Right forelimb (tissue), 1 donor: ENCODE data around the gene SHF.

Source experiments
- DNase-seq: peaks from one replicate; pipeline ENCODE4 v3.0.0-alpha.2; 2018

Gene SHF

DNA sequence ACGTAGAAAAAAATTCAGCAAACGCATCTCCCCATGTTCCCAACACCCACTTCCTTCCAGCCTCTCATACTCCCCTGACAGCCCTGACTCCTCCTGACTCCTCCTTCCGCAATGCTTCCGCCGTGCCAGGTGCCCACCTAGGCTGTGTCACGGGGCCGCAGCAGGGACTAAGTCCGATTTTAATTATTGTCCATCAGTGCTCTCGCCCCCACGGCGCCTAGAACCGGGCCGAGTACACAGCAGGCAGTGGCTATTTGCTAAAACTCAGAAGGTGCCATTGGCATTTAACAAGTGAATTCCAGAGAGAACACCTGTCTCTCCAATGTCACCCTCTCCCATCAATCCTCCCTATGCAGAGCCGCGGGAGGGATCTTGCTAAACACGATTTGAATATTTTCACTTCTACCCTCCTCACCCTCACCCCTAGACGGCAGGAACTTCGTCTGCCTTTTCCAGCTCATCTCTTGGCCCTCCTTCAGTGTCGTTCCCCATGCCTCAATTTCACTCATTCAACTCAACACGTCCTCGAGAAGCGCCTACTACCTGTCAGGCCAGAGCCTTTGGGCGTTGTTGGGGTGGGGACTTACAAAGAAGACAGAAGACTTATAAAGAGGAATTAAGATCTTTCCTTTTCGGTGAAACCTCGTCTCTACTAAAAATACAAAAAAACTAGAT, 11.5 kb upstream of the SHF start:
- peak; percentile 60 for DNase-seq

DNA sequence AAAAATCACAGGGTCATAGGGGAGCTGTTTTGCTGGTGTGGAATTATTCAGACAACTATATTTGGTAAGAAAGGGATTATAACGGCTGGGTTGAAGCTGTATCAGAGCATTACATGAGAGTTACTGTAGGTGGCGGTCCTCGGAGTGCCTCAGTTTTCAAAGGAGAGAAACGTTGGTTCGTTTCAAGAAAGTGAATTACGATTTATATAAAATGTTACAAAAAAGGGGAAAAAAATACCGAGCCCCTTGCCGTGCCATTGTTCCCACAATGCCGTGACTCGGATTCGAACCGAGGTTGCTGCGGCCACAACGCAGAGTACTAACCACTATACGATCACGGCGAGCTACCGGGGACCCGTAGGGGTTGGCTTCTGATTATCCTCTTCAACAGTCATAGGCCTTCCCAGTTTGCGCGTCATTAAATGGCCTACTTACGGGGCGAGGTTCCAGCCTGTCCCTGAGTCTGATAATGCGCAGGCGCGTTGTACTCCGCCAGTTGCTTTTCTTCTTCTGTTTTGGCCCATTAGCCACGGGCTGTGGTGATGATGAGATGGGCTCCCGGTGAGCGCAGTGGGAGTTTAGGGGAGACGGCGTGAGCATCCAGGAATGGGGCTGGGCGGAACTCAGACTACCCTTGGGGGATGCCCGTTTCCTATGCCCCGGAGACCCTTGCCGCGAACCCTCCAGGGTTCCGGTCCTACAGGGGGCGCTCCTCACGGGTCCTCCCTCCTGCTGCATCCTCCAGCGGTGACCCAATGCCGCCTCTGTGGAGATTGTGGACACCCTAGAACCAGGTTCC, 10.8 kb upstream of the SHF start:
- DNase-seq: peak; percentile 99

DNA sequence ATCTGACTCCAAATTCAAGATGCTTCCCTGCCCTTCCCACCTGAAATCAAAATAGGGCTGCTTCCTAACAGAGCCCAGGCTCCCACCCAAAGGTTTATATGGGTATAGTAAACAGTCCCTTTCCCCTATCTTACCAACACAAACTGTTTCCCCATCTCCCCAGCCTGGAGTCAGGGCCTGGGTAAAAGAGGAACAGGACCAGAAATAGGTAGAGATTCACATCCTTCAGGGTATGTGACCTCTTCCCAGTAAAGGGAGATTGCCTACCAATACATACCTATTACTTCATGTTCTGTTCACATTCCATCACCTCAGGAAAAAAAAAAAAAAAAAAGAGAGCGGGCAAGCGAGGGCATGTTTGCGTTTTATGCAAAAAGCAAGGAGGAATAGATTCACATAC, 9.7 kb upstream of the SHF start:
- no peak for DNase-seq

DNA sequence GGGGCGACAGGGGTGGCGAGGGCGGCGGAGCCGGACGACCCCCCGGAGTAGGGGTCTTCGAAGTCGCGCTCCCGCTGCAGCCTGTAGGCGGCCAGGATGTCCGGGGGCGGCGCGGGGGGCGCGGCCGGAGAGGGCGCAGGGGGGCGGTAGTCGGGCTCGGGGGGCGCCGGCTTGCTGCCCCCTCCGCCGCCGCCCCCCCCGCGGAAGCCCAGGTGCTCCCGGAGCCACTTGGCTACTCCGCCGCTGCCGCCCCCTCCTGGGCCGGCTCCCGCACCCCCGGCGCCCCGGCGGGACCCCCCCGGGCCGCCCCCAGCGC, 230 bp downstream of the SHF start:
- DNase-seq: peak; percentile 67

DNA sequence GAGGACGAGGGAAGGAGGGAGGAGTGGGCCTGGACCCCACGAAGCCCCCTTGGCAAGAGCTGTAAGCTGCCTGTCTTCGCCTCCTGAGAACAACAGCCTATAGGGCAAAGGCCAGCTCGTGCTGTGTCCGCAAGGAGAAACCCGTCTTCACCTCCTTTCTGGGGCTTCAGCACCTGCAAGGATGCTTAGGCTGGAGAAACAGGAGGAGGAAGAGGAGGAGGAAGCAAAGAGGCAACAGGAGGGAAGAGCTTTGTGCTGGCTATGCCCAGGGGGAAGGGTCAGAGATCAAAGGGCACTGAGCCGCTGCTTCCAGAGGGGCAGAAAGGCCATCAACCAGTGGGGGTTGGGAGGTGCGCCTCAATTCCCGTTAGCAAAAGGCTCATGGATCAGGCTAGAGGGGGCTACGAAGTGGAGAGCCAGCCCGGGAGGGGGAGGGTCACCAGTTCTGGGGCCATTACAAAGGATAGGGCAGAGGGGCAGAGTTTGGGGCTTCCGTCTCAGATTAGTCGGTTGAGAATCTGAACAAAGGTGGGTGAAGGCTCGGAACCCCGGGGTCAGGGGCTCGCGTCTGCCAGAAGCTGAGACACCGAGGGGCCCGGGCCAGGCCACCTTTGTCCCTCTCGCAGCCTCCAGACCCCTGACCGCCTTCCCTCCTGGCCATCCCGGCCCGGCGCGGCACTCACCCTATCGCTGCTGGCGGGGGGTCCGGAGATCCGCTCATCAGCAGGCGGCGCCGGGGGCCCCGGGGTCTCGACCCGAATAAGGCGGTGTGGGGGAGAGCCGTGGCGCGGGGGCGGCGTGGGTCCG, 792 bp downstream of the SHF start:
- no peak for DNase-seq

DNA sequence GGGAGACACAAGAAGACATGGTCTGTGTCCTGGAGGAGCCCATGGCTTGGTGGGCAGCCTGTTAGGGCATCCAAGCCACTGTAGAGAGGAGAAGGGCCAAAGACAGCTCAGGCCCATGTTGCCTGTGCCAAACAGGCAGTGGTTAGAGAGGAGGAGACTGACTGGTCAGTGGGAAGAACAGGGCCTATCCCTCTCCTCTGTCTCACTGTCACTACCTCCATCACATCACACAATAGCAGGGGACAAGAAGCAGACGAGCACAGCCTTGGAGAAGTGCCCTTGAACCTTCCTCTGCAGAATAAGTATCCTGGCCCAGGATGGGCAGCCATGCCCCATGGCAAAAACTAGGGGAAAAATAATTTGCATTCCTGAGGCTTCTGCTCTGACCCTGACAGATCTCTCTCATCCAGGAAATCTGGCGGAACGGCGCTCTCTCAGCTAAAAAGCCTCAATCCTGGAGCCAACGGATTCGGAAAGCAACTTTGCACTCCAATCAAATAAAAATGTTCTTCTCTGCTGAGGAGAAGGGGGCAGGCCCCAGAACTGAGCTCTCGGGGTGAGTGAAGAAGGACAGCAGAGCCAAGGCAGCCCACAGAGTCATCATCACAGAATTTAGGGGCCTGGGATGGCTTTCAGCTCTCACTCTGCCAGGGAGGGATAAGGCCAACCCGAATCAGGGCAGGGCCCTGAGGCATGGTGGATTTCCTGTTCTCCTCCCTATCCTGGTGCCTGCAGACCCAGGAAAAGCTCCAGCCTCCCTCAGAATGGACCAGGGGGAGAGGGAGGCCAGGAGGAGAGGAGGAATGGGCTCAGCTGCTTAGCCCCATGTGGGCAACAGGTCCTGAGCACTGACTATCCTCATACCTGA, 1.6 kb downstream of the SHF start:
- no peak for DNase-seq

DNA sequence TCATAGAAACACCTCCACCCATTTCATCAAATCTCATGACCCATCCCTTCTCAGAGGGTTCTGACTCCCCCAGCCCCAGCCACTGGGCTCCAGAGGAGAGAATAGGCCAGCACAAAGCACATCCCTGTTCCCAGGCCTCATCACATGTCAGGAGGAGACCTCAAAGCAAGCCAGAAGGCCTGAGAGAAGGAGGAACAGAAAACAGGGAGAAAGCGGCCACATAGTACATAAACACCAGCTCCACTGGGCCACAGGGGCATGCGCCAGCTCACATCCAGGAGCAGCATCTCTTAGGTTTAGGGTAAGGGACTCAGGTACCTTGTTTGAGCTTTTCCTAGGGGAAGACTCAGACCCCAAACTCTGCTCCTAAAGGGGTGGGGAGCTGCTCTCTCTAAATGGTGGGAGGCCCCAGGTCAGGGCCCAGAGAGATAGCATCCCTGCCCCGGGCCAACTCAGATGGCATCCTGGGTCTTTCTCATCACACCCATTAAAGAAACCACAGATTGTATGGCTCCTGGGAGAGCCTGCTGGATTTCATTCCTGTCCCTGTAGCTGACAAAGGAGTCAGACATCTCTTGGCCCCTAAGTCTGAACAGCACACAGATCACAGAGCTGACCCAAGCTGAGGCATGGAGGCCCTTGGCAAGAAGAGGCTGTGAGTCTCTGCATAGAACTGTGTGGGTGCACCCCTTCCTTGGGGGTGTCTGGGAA, 2.5 kb downstream of the SHF start:
- no peak for DNase-seq

DNA sequence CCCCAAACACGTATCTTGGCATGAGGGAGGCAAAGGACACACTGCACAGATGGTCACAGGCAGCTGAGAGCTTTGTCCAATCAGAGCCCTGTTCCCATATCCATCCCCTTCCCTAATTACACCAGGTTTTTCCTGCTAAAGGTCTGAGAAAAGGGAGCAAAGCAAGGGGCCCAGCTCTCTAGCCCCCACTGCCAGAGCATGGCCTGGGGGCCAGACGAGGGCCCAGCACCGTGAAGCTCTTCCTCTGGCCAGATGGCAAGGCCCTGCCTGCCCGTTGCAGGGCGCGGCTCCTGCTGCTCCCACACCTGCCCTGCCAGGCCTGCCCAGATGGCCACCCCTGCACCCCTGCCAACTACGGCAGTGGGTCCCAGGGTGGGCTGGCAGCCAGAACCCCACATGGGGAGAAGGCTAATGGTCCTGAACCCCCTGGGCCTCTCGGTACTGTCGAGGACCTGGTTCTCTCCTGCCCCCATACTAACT, 3.2 kb downstream of the SHF start:
- DNase-seq: peak; percentile 37

DNA sequence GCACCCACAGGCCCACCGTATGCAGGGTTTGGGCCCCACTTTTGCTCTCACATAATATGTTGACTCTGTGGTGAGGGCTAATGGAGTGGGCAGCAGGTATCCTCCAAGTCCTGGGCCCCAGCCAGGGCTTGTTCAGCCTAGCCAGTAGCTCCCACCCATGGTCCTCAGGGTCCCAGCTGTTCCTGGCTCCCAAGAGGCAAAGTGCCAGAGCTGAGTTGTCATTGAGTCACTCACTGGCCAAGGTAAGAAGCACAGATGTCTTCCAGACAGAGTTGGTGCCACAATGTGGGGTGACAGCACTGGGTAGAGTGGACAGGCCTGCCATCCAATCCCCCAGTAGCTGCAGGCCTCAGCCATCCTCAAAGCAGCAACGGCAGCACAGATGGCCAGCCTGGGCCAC, 4.3 kb downstream of the SHF start:
- DNase-seq: no peak

DNA sequence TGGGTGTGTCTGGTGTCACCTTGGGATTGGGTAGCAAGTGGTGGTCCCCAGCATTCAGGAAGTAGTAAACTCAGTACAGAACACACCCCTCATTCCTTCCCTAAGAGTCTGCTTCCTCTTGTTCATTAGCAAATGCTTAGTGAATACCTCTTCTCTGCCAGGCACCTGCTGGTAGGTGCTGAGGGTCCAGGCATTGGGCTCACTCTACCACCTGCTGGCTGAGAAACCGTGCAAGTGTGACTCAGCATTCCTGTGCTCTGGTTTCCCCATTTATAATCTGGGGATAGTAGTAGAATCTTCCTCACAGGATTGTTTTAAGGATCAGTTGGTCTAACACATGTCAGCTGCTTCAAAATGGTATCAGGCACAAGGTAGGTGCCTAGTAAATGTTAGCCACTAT, 4.8 kb downstream of the SHF start:
- DNase-seq: no peak

DNA sequence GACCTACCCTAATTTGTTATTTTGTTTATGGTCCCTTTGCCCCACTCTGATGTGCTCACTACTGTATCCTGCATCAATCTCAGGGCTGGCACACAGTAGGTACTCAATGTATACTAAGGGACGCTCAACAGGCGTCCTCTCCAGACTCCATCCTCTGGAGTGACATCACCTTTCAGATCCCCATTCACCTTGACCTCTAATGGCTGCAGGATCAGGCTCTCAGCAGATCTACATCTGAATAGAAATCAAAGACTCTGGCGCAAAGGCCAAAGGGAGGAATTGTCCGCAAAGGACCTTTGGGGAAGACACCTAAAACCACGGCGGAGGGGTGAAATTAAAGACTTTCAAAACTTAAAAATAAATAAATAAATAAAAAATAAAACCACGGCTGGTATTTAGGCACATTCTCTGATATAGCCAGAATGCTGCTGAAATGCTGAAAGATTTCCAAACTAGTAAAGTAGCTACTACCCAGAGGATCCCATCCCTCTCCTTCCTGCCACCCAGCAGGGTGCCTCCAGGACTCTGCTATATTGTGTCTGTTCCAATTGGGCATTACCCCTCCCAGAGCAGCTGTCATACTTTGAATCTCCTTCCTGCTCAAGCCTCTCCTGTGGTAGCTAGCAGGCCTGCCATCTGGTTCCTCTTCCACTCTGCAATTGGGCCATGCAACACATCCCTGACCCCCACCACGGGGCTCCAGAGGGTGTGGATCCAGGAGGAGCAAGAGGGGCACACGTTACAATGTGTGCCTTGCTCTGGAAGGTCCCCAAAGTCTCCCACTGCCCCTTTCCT, 6.1 kb downstream of the SHF start:
- DNase-seq: no peak

DNA sequence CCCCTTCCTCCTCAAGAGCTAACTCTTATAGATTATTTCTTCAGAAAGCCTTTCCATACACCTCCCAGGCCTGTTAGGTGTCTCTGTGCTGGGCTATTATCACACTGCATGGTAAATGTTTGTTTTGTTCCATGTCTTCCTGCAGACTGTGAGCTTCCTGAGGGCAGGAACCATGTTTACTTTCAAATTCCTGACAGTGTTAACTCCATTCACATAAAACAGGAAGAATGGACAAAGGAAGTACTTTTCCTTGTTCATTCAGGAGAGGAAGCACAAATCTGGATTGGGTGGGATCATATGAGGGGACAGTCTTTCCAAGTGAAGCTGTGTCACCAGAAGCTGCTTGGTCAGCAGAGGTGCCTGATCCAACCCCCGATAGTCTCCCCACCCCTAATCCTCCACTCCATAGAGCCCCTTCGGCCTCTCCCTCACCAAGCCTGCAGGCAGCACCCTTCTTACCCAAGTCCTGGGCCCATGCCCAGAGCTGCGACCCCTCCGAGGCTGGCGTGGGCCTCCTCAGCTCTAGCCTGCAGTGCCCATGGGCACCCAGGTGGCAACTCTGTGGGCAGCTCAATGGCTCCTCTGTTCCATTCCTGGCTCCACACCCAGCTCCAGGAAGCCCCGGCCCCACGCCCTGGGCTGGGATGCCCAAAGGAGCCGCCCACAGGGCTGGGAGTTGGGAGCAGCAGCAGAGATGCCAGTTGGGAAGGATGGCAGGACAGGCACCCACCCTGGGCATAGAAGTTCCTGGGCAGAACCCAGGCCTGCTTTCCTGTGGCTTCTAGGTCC, 6.9 kb downstream of the SHF start:
- DNase-seq: no peak

DNA sequence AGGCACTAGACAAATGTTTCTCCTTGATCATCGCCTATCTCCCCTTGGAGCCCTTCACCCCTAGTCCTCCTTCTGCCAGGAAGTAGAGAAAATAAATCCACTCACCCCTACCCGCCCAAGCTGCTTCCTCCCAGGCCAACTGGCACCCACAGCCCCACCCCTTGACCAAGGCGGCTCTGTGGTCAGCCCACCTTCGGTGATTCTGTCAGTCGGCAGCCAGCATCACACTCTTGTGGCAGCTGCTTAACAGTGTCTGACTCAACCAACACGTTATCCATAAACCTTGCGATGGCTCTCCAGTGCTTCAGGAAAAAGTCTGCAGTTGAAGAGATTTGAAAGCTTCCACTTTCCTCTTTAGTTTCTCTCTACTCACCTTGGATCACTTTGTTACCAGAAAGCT, 7.6 kb downstream of the SHF start:
- no peak for DNase-seq

DNA sequence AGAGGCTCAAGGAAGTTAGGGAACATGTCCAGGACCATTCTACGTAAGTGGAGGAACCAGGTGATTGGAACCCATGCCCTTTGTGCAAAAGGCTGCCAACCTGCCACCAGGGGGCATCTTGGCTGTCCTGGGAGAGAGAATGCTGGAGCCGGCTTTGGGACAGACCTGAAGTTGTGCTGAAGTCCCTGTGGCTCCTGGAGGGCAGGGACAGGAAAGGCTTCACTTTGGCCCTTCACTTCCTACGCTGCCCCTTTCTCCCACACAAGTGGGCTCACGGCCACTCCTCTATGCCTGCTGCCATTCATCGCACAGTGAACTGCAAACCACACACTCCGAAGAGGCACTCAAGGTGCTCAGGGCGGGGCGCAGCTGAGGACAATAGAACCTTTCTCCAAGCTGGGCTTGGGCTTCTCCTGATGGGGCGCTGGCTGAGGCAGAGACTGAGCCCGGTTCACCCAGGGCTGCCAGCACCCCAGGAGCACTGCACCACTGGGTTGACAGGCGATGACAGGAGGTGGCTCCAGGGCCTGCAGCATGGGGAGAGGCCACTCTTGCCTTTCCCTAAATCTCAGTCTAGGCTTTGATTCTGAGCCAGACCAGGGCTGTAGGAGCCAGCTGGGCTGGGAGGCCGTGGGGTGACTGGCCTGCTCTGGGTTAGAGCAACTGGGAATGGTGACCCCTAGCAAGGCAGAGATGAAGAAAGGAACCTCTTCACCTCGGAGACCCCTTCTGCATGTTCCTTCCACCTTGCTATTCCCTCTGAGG, 8.4 kb downstream of the SHF start:
- DNase-seq: no peak

DNA sequence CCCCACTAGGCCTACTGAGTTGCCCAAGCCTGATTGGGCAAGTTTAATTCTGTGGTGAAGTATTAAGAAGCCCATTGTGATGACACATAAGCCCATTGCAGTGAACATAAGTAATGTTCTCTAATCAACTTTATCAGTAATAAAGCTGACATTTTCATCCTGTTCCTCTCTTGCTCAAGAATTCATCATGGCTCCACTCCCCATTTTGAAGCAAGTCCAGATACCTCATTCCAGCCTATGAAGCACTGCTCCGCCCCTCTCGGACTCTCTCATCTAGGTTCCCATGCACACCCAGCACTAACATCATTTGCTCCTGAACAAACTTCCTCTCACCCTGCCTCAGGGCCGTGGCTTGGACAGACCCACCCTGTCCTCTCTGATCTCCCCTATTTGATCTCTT, 10.5 kb downstream of the SHF start:
- no peak for DNase-seq

DNA sequence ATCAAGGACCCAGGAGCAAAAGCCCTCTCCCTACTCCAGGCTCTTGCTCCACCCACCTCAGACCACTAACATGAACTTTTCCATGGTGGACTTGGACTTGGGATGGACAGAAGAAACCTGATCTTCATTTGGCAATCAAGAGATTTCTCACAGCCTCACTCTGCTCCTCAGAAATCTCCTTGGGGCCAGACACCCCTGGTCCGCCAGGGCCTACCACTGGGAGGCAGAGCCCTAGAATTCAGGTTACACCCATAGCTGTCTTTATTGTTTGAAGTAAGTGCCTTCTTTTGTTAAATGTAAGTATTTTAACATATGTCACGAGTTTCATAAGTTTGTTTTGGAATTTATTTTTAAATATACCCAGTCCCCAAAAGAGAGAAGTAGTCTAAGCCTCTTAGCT, 13.2 kb downstream of the SHF start:
- DNase-seq: no peak

DNA sequence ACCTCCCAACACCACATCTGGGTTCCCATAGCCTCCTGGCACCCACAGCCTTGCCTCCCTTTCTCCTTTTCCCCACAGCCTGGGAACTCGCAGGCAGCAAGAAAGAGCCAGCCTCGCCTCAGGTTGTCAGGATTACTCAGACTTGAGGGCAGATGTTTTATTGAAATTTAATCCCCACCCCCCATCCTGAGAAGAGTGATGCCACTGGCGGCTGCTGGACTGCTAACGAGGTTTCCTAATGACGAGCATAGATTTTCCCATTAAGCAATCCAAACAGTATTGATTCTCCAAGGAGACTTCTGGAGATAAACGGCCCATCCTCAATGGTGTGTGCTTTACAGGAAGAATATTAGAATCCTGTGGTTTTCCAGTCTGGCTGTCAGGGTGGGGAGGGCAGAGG, 13.7 kb downstream of the SHF start:
- no peak for DNase-seq

DNA sequence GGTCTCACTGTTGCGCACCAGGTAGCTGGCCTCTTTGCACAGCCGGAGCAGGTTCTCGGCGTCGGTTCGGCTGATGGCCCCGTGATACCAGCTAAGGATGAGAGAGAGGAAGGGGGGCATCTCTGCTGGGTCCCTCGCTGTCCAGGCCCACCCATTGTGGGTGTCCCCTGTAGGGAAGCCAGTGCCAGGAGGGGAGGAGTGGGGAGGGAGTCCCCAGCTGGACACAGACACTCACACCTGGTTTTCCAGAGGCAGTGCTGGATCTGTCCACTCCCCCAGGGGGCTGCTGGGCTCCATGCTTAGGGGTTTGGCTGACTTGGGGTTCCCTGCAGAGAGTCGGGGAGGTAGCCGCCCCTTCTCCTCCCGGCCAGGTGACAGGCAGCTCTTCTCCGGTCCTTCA, 15.9 kb downstream of the SHF start:
- DNase-seq: no peak

DNA sequence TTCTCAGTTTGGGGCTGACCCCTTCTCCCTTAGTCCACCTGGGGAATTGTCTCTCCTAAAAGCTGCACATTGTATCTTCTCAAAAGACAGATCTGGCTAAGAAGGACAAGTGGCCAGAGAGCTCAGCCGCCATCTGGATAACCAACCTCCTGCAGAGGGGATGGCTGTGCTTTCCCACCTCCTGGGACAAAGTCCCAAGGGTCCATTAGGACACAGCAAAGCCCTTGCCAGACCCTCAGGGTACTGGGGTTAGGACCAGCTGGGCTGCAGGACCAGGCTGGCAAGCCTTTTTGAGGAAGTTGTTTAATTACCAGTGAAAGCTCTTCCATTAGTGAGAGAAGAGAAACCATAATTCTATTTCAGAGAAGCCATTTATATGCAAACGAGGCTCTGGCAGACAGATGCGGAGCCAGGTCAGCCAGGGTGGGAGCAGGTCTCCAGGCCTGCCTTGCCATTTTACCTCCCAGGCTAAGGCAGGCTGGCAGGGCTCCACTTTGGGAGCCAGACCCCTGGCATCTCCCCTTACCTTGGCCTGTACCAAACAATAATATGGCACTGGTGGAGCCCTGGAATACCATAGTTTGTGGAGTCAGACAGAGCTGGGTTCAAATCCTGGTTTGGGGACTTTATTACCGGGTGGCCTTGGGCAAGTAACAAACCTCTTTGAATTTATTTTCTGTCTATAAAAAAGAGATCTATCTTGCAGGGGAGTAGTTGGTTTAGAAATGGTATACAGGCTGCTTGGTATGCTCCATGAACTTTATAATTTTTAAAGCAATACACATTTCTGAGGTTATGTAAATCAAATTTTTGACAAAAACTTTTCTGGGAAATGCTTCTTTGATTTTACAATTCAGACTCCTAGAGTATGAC, 17.9 kb downstream of the SHF start:
- no peak for DNase-seq
